Measurements from ENCODE around the gene PSMG3. TPM values are rescaled to one million over a fixed set of nuclear protein-coding genes. Genes with fewer than 3 reads are reported as not detected.
"Not testable (repeated sequence)": the region's sequence is repeated elsewhere in the genome, so short reads cannot be mapped to it uniquely, and the experiment has no call there.

The PSMG3 gene
- total and polyA plus RNA-seq, 9 donors, result 19.8 to 35.5 (median 23.7) TPM

DNA sequence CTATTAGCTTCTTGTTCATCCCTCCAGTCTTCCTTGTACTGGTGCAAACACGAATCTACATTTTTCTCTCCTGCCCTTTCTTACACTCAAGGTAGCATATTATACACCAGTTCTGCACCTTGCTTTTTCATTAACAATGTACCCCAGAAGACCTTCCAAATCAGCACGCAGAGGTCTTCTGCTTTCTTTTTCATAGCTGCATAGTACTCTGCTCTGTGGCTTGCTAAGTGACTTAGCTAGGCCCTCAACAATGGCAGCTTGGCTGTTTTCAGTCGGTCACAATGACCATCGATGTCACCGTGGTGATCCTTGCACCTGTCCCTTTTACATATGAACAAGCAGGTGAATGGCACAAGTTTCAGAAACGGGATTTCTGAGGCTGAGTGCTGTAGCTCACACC lies 44.4 kb downstream of the PSMG3 start:
- Histone ChIP-seq H3K36me3 (ENCODE audit: control insufficient read depth, insufficient read depth, low read length) (no peaks in the 10 kb centered on the region), H3K4me3 (ENCODE audit: low read length) (no peak overlapping the region), H3K27ac (ENCODE audit: low read length) (no peak overlapping the region), H3K9me3 (replicated peaks; ENCODE audit: control insufficient read depth, low read depth, low read length) (no peaks in the 10 kb centered on the region), H3K27me3 (ENCODE audit: control insufficient read depth, insufficient read depth, low read length) (peaks cover 27% of the 10 kb centered on the region), H3K4me1 (ENCODE audit: control insufficient read depth, insufficient read depth, low read length) (peaks cover 5% of the 10 kb centered on the region)
- DNase-seq, result no peak
- 90% methylated on average over 6 of the region's 6 CpGs for WGBS (ENCODE audit: insufficient coverage)

GRCh38 chr7:1523844-1524243 lies 46.0 kb downstream of the PSMG3 start:
- WGBS (ENCODE audit: insufficient coverage), result 56% methylated on average over 15 of the region's 17 CpGs

GRCh38 chr7:1523208-1523607 lies 46.6 kb downstream of the PSMG3 start:
- Histone ChIP-seq H3K27me3 (ENCODE audit: control insufficient read depth, insufficient read depth, low read length) (peaks cover 28% of the 10 kb centered on the region), H3K4me1 (ENCODE audit: control insufficient read depth, insufficient read depth, low read length) (no peaks in the 10 kb centered on the region), H3K27ac (ENCODE audit: low read length) (no peak overlapping the region), H3K9me3 (replicated peaks; ENCODE audit: control insufficient read depth, low read depth, low read length) (no peaks in the 10 kb centered on the region), H3K4me3 (ENCODE audit: low read length) (no peak overlapping the region), H3K36me3 (ENCODE audit: control insufficient read depth, insufficient read depth, low read length) (no peaks in the 10 kb centered on the region)
- 14% methylated on average over 10 of the region's 13 CpGs for WGBS (ENCODE audit: insufficient coverage)
- DNase-seq, result no peak

More at GRCh38 chr7:1523844-1524243, 46.0 kb downstream of the PSMG3 start:
- Histone ChIP-seq H3K9me3 (replicated peaks; ENCODE audit: control insufficient read depth, low read depth, low read length) (no peaks in the 10 kb centered on the region), H3K4me3 (ENCODE audit: low read length) (no peak overlapping the region), H3K36me3 (ENCODE audit: control insufficient read depth, insufficient read depth, low read length) (no peaks in the 10 kb centered on the region), H3K27ac (ENCODE audit: low read length) (no peak overlapping the region), H3K27me3 (ENCODE audit: control insufficient read depth, insufficient read depth, low read length) (peaks cover 27% of the 10 kb centered on the region), H3K4me1 (ENCODE audit: control insufficient read depth, insufficient read depth, low read length) (no peaks in the 10 kb centered on the region)
- DNase-seq, result no peak

- Histone ChIP-seq H3K27me3 (ENCODE audit: control insufficient read depth, insufficient read depth, low read length) (peaks cover 26% of the 10 kb centered on the region), H3K9me3 (replicated peaks; ENCODE audit: control insufficient read depth, low read depth, low read length) (no peaks in the 10 kb centered on the region), H3K4me3 (ENCODE audit: low read length) (no peak overlapping the region), H3K27ac (ENCODE audit: low read length) (no peak overlapping the region), H3K4me1 (ENCODE audit: control insufficient read depth, insufficient read depth, low read length) (no peaks in the 10 kb centered on the region), H3K36me3 (ENCODE audit: control insufficient read depth, insufficient read depth, low read length) (no peaks in the 10 kb centered on the region)
- DNase-seq, result no peak
- WGBS (ENCODE audit: insufficient coverage), result 88% methylated on average over 3 of the region's 11 CpGs
Measured at GRCh38 chr7:1521456-1521855, 48.4 kb downstream of the PSMG3 start.

DNA sequence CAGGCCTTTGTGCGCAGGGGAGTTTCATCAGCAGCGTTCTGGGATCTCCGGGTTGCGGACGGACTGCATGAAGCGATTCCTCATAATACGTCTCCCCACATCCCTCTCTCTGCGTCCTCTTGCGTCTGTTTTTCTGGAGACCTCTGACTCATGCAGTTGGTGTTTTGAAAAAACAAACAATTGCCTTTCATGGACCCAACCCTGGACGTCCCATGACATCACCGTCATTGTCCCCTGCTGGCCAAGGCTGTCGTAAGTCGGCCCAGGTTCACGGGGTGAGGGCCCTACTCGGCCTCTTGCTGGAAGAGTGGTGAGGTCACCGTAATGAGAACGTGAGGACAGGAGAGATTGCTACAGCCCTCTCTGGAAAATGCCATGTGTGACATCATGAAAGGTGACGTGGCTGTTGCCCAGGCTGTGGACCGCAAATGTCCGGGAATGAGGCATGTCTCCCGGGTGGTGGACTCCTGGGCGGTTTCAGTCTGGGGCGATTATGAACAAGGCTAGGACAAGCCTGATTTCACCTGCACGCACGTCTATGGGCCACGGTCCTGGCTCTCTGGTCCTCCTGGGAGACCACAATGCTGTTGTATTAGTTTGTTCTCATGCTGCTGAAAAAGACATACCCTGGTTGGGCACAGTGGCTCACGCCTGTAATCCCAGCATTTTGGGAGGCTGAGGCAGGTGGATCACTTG lies 49.1 kb downstream of the PSMG3 start:
- H3K27ac ChIP-seq (ENCODE audit: low read length), result peak overlapping the region; percentile 7

DNA sequence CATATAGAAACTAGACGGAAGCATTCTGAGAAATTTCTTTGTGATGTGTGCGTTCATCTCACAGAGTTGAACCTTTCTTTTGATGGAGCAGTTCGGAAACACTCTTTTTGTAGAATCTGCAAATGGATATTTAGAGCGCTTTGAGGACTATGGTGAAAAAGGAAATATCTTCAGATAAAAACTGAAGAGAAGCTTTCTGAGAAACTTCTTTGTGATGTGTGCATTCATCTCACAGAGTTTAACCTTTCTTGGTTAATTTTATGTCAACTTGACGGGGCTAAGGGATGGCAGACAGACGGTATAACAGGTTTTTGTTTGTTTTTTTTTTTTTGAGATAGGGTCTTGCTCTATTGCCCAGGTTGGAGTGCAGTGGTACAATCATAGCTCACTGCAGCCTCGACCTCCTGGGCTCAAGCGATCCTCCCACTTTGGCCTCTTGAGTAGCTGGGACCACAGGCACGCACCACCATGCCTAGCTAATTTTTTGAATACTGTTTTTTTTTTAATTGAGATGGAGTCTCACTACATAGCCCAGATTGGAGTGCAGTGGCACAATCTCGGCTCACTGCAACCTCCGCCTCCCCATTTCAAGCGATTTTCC lies 50.4 kb downstream of the PSMG3 start:
- not testable (repeated sequence) for H3K27ac ChIP-seq (ENCODE audit: low read length); DNase-seq; H3K4me1 ChIP-seq (ENCODE audit: control insufficient read depth, insufficient read depth, low read length); H3K36me3 ChIP-seq (ENCODE audit: control insufficient read depth, insufficient read depth, low read length); H3K4me3 ChIP-seq (ENCODE audit: low read length); H3K9me3 ChIP-seq (replicated peaks; ENCODE audit: control insufficient read depth, low read depth, low read length)
- 92% methylated on average over 4 of the region's 12 CpGs for WGBS (ENCODE audit: insufficient coverage)
- peaks cover 21% of the 10 kb centered on the region for H3K27me3 ChIP-seq (ENCODE audit: control insufficient read depth, insufficient read depth, low read length)

More for the DNA sequence above, 49.1 kb downstream of the PSMG3 start:
- no peaks in the 10 kb centered on the region for H3K9me3 ChIP-seq (replicated peaks; ENCODE audit: control insufficient read depth, low read depth, low read length)
- H3K27me3 ChIP-seq (ENCODE audit: control insufficient read depth, insufficient read depth, low read length), result peaks cover 23% of the 10 kb centered on the region
- DNase-seq, result no peak
- H3K36me3 ChIP-seq (ENCODE audit: control insufficient read depth, insufficient read depth, low read length), result no peaks in the 10 kb centered on the region
- no peaks in the 10 kb centered on the region for H3K4me1 ChIP-seq (ENCODE audit: control insufficient read depth, insufficient read depth, low read length)
- WGBS (ENCODE audit: insufficient coverage), result 86% methylated on average over 26 of the region's 27 CpGs
- H3K4me3 ChIP-seq (ENCODE audit: low read length), result no peak overlapping the region

Other genes starting within 250 kb of the PSMG3 start
- gene MICALL2, start 110.6 kb downstream of the PSMG3 start, total RNA-seq, result 6.2 TPM
- gene MICALL2, start 110.6 kb downstream of the PSMG3 start, polyA plus RNA-seq (ENCODE audit: insufficient read depth in 1 of 8, insufficient read length in 8 of 8, low replicate concordance in 1 of 8), result 10 to 100 TPM in 1 of 8 donors, 1 to 10 TPM in 7; 4.4 to 13.3 (median 7.5) TPM
- gene INTS1, start 65.6 kb downstream of the PSMG3 start, total RNA-seq, result 16.7 TPM
- 10 to 100 TPM; 38.1 to 63.4 (median 51.9) TPM for gene INTS1, start 65.6 kb downstream of the PSMG3 start, polyA plus RNA-seq (ENCODE audit: insufficient read depth in 1 of 8, insufficient read length in 8 of 8, low replicate concordance in 1 of 8)
- 7.9 TPM for gene MAFK, start 39.3 kb downstream of the PSMG3 start, total RNA-seq
- 10 to 100 TPM in 5 of 8 donors, 1 to 10 TPM in 3; 7.9 to 12.5 (median 10.5) TPM for gene MAFK, start 39.3 kb downstream of the PSMG3 start, polyA plus RNA-seq (ENCODE audit: insufficient read depth in 1 of 8, insufficient read length in 8 of 8, low replicate concordance in 1 of 8)
- 0.49 TPM for gene TMEM184A, start 13.8 kb downstream of the PSMG3 start, total RNA-seq
- gene TMEM184A, start 13.8 kb downstream of the PSMG3 start, polyA plus RNA-seq (ENCODE audit: insufficient read depth in 1 of 8, insufficient read length in 8 of 8, low replicate concordance in 1 of 8), result 1 to 10 TPM in 2 of 8 donors, under 1 TPM in 6; 0.45 to 4.2 (median 0.67) TPM
- 4.4 TPM for gene ELFN1, start 100.2 kb upstream of the PSMG3 start, total RNA-seq
- 10 to 100 TPM in 2 of 8 donors, 1 to 10 TPM in 6; 2.8 to 10.7 (median 8.2) TPM for gene ELFN1, start 100.2 kb upstream of the PSMG3 start, polyA plus RNA-seq (ENCODE audit: insufficient read depth in 1 of 8, insufficient read length in 8 of 8, low replicate concordance in 1 of 8)

All from muscle of leg (tissue), 11 donors.